K562 (cell line): ENCODE data around the gene AP2A2. TPM values are rescaled to one million over a fixed set of nuclear protein-coding genes. Genes with fewer than 3 reads are reported as not detected.

ENCODE experiments used
- CEBPZ ChIP-seq: fragments of 150-350 bp; IDR thresholded peaks from 2 replicates; pipeline ENCODE4 v1.6.1; 2014; ENCODE audit warnings: low read depth, mild to moderate bottlenecking, low read length, borderline replicate concordance
- GABPB2 ChIP-seq: fragments of 250-450 bp; sonication (Bioruptor Pico); conservative IDR thresholded peaks from 2 replicates; pipeline ENCODE4 v1.5.1; 2021; ENCODE audit warnings: mild to moderate bottlenecking
- ZNF512 ChIP-seq: IDR thresholded peaks from 2 replicates; pipeline ENCODE4 v1.6.1; 2016; ENCODE audit warnings: missing genetic modification characterization, missing compliant biosample characterization
- polyA plus RNA-seq, 8 experiments: library from polyadenylated mRNA; depleted of rRNA in 4 of 8; stranded (reverse) in 5 of 8; unstranded in 3 of 8; fragments of >200 nt; fragmentation: Nextera tagmentation in 2 of 8; fragmentation: Illumina TruSeq in 1 of 8; extraction: Ambion mirVana in 2 of 8; extraction: Trizol in 1 of 8; gene quantifications; 2 replicates each; pipeline versions ENCODE4 v1.2.1 to v1.2.3, GENCODE V29; 2011 to 2014; ENCODE audit warnings: inconsistent platforms in 1 of 8, missing spikeins in 1 of 8
- total RNA-seq, 7 experiments: library from RNA; depleted of rRNA in 6 of 7; stranded (reverse); fragments of >200 nt in 6 of 7; fragmentation: Illumina TruSeq in 2 of 7; extraction: Trizol in 2 of 7; gene quantifications; 2 replicates each; pipeline versions ENCODE4 v1.2.1 to v1.2.3, GENCODE V29; 2011 to 2021; ENCODE audit warnings: low replicate concordance in 1 of 7
- TF ChIP-seq, protein P1 (sequence below), 2 experiments: IDR thresholded peaks in 1 of 2; conservative IDR thresholded peaks in 1 of 2; 2 replicates each; pipeline ENCODE4 v1.6.1; 2016; ENCODE audit warnings: low read depth in 2 of 2, mild to moderate bottlenecking in 1 of 2, missing compliant biosample characterization in 1 of 2, missing genetic modification characterization in 1 of 2, moderate library complexity in 1 of 2

Gene AP2A2
- total and polyA plus RNA-seq, 9 of the 15 experiments (the other 6 are each of a cell fraction or from before 2014, with no cell fraction given): 0.69 to 41.7 (median 15.2) TPM

DNA sequence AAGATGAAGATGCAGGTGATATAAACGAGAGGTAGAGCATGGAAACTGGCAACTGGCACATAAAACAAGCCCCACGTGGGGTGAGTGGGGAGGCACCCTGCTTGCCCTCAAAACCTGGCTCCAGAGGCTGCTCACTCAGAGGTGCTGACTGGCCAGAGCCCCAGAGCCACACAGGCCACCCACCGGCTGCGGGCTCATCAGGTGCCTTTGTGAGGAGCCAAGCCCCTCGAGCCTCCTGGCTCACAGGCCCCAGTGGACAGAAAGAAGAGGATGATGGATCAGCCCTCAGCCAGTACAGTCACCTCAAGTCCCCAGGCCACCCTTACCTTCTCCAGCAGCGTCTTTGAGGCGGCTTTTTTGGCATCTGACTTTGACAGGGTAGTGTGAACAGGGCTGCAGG lies 21.3 kb upstream of the AP2A2 start (continued):
- TF ChIP-seq CEBPZ (no peak), ZNF512 (tag) (no peak), GABPB2 (CRISPR knock-in tag) (no peak)
- TF ChIP-seq, protein P1, sequence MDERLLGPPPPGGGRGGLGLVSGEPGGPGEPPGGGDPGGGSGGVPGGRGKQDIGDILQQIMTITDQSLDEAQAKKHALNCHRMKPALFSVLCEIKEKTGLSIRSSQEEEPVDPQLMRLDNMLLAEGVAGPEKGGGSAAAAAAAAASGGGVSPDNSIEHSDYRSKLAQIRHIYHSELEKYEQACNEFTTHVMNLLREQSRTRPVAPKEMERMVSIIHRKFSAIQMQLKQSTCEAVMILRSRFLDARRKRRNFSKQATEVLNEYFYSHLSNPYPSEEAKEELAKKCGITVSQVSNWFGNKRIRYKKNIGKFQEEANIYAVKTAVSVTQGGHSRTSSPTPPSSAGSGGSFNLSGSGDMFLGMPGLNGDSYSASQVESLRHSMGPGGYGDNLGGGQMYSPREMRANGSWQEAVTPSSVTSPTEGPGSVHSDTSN (CRISPR knock-in tag; IDR thresholded peaks at IDR 0.05; ENCODE audit: low read depth): no peak
- TF ChIP-seq, protein P1 (tag; conservative IDR thresholded peaks at IDR 0.05; ENCODE audit: low read depth): no peak
